Gastrocnemius medialis (tissue), 4 donors: Measurements from ENCODE around the gene SEC62. TPM values are rescaled to one million over a fixed set of nuclear protein-coding genes. Genes with fewer than 3 reads are reported as not detected.

Experiments
- ATAC-seq, 2 donors: fragments of 150-250 bp; one replicate each; pipeline ENCODE4 v1.9.1; 2016
- DNase-seq, 2 donors: peaks; one replicate each; pipeline ENCODE4 v3.0.0-alpha.2; 2019
- H3K27ac ChIP-seq, 4 donors: fragments of 200-600 bp; sonication (generic); 1 replicate in 1 of 4; 2 replicates in 3 of 4; pipeline ENCODE4 v1.5.1; 2016 to 2018; ENCODE audit warnings: mild to moderate bottlenecking in 2 of 4, moderate library complexity in 1 of 4
- H3K27me3 ChIP-seq, 3 donors: fragments of 200-600 bp; sonication (generic) in 2 of 3; 1 replicate in 1 of 3; 2 replicates in 2 of 3; pipeline versions ENCODE4 v1.5.1 to v1.6.0; 2016 to 2019; ENCODE audit warnings: mild to moderate bottlenecking in 1 of 3, moderate library complexity in 1 of 3
- H3K36me3 ChIP-seq, 2 donors: fragments of 200-600 bp; sonication (generic) in 1 of 2; one replicate each; pipeline ENCODE4 v1.5.1; 2017 to 2018
- H3K4me1 ChIP-seq, 2 donors: fragments of 200-600 bp; sonication (generic) in 1 of 2; one replicate each; pipeline ENCODE4 v1.5.1; 2016 to 2017; ENCODE audit warnings: mild to moderate bottlenecking in 2 of 2
- H3K4me3 ChIP-seq, 4 donors: fragments of 200-600 bp; sonication (generic) in 3 of 4; 1 replicate in 1 of 4; 2 replicates in 3 of 4; pipeline ENCODE4 v1.5.1; 2016 to 2019; ENCODE audit warnings: mild to moderate bottlenecking in 2 of 4
- H3K9me3 ChIP-seq, 3 donors: fragments of 200-600 bp; sonication (generic) in 2 of 3; 1 replicate in 1 of 3; 2 replicates in 2 of 3; pipeline ENCODE4 v1.5.1; 2016 to 2019
- POLR2A ChIP-seq, 2 donors: fragments of 450-650 bp; IDR thresholded peaks; one replicate each; pipeline ENCODE4 v1.6.1; 2017; ENCODE audit warnings: antibody characterized with exemption in 2 of 2, mild to moderate bottlenecking in 2 of 2, moderate library complexity in 2 of 2
- in situ Hi-C, 4 donors: fragments of 200-750 bp; cut with MboI; loops; one replicate each; pipeline versions ENCODE4 v1.15.0 to v1.8.0; 2017; ENCODE audit warnings: low sequenced_read_pairs in 4 of 4
- intact Hi-C: fragments of 100-400 bp; cut with DNase I; formaldehyde crosslinking; loops from one replicate; pipeline ENCODE4 v1.15.1; 2023; ENCODE audit warnings: low total_unique reads
- total RNA-seq, 4 donors: library from RNA; depleted of rRNA; stranded (reverse); fragments of >200 nt; gene quantifications; one replicate each; pipeline versions ENCODE4 v1.1.0 to v1.2.3, GENCODE V29; 2016
- TF ChIP-seq, protein P1 (sequence below), 5 experiments: fragments of 450-650 bp in 3 of 5; fragments of 200-600 bp in 2 of 5; sonication (generic) in 2 of 5; IDR thresholded peaks in 4 of 5; conservative IDR thresholded peaks in 1 of 5; 1 replicate in 4 of 5; 2 replicates in 1 of 5; pipeline ENCODE4 v1.5.1; 2016 to 2019; ENCODE audit warnings: antibody characterized with exemption in 5 of 5, mild to moderate bottlenecking in 3 of 5, moderate library complexity in 3 of 5

Gene SEC62
- total RNA-seq, 4 donors from 2014 or later, result 22.6 to 42.8 (median 30.4) TPM

DNA sequence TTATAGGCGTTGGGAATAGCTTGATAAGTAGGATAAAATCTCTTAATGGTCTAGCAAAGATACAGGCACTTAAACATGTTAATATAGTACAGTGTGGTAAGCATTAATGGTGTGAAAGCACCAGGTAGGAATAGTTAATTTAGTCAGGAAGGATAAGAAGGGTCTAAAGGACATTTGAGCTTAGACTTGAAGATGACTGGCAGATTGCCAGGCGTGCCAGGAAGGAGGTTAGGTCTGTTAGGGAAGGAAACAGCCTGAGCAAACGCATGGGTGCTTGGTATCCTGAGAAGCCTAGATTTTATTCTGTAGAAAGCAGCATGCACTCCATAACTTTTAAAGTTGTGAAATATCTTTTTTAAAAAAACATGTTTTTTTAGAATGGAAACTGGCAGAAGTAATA is 17.7 kb downstream of the SEC62 start:
- Histone ChIP-seq H3K9me3 (no peaks in the 10 kb centered on the region), H3K4me1 (no peaks in the 10 kb centered on the region), H3K4me3 (no peak overlapping the region), H3K27ac (no peak overlapping the region), H3K27me3 (no peaks in the 10 kb centered on the region), H3K36me3 (peaks cover 5 to 94% of the 10 kb centered on the region in 2 donors)
- intact Hi-C loops (no loop called here), in situ Hi-C loops (no loop called here)
- TF ChIP-seq, protein P1, sequence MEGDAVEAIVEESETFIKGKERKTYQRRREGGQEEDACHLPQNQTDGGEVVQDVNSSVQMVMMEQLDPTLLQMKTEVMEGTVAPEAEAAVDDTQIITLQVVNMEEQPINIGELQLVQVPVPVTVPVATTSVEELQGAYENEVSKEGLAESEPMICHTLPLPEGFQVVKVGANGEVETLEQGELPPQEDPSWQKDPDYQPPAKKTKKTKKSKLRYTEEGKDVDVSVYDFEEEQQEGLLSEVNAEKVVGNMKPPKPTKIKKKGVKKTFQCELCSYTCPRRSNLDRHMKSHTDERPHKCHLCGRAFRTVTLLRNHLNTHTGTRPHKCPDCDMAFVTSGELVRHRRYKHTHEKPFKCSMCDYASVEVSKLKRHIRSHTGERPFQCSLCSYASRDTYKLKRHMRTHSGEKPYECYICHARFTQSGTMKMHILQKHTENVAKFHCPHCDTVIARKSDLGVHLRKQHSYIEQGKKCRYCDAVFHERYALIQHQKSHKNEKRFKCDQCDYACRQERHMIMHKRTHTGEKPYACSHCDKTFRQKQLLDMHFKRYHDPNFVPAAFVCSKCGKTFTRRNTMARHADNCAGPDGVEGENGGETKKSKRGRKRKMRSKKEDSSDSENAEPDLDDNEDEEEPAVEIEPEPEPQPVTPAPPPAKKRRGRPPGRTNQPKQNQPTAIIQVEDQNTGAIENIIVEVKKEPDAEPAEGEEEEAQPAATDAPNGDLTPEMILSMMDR (IDR thresholded peaks at IDR 0.05 in 4 of 5, conservative IDR thresholded peaks at IDR 0.05 in 1 of 5), result no peak
- TF ChIP-seq POLR2A (IDR thresholded peaks at IDR 0.05), result no peak
- no peak for ATAC-seq
- DNase-seq, result no peak

- in situ Hi-C loops, result no loop called here
- ATAC-seq, result no peak
- Histone ChIP-seq H3K27me3 (no peaks in the 10 kb centered on the region), H3K4me3 (no peak overlapping the region), H3K36me3 (peaks cover 0 to 87% of the 10 kb centered on the region in 2 donors), H3K4me1 (no peaks in the 10 kb centered on the region), H3K9me3 (no peaks in the 10 kb centered on the region), H3K27ac (no peak overlapping the region)
- no peak for TF ChIP-seq POLR2A (IDR thresholded peaks at IDR 0.05)
- TF ChIP-seq, protein P1 (IDR thresholded peaks at IDR 0.05 in 4 of 5, conservative IDR thresholded peaks at IDR 0.05 in 1 of 5), result no peak
- intact Hi-C loops, result no loop called here
- no peak for DNase-seq
Observed at GRCh38 chr3:169990431-169990830, 23.8 kb downstream of the SEC62 start.

DNA sequence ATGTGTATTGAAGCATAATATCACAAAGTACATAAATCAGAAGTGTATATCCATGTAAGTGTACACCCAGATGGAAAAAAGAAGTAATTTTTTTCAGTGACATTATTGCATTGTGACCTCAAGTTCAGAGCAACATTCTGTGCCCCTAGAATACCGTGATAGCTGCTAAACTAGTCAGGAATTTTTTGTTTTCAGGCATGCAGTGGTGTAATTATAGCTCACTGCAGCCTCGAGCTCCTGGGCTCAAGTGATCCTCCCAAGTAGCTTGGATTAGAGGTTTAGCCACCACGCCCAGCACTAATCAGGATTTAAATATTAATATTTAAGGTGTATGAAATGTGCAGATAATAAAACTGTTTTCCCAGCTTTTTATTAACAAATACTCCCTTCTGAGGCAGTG is 25.5 kb downstream of the SEC62 start:
- Histone ChIP-seq H3K27me3 (no peaks in the 10 kb centered on the region), H3K27ac (no peak overlapping the region), H3K4me1 (no peaks in the 10 kb centered on the region), H3K36me3 (peaks cover 0 to 87% of the 10 kb centered on the region in 2 donors), H3K9me3 (no peaks in the 10 kb centered on the region), H3K4me3 (no peak overlapping the region)
- DNase-seq (no peak), ATAC-seq (no peak)
- in situ Hi-C loops, result no loop called here
- intact Hi-C loops, result no loop called here
- TF ChIP-seq POLR2A (IDR thresholded peaks at IDR 0.05), result no peak
- TF ChIP-seq, protein P1 (IDR thresholded peaks at IDR 0.05 in 4 of 5, conservative IDR thresholded peaks at IDR 0.05 in 1 of 5), result no peak

DNA sequence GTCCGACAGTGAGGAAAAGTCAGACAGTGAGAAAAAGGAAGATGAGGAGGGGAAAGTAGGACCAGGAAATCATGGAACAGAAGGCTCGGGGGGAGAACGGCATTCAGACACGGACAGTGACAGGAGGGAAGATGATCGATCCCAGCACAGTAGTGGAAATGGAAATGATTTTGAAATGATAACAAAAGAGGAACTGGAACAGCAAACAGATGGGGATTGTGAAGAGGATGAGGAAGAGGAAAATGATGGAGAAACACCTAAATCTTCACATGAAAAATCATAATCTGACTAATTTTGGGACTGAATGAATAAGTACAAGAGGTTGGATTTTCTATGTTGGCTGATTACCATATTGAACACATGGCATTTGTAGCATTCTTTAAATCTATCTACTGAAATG is 26.2 kb downstream of the SEC62 start:
- DNase-seq (no peak), ATAC-seq (no peak)
- intact Hi-C loops (no loop called here), in situ Hi-C loops (no loop called here)
- no peaks in the 10 kb centered on the region for H3K9me3 ChIP-seq
- H3K4me1 ChIP-seq, result no peaks in the 10 kb centered on the region
- H3K27ac ChIP-seq, result no peak overlapping the region
- no peak overlapping the region for H3K4me3 ChIP-seq
- TF ChIP-seq POLR2A (IDR thresholded peaks at IDR 0.05), result no peak
- TF ChIP-seq, protein P1 (IDR thresholded peaks at IDR 0.05 in 4 of 5, conservative IDR thresholded peaks at IDR 0.05 in 1 of 5), result no peak
- H3K27me3 ChIP-seq, result no peaks in the 10 kb centered on the region
- peaks cover 0 to 81% of the 10 kb centered on the region in 2 donors for H3K36me3 ChIP-seq

DNA sequence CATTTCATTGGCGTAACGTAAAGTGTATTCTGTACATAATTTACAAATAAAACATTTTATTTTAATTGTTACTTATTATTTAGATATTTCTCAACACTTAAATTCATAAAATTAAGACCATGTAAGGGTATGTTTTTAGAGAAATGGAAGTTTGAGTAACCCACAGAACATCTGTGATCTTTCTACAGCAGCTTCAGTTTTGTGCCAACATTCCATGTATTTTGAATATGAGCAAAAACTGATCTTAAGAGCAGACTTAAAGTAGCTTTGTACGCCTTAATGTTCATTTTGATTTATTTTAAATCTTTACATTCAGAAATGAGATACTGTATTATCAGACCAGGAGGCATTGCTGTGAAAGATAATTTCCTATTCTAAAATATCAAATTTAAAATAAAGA is 27.2 kb downstream of the SEC62 start:
- Histone ChIP-seq H3K27ac (no peak overlapping the region), H3K9me3 (no peaks in the 10 kb centered on the region), H3K27me3 (no peaks in the 10 kb centered on the region), H3K36me3 (peaks cover 0 to 72% of the 10 kb centered on the region in 2 donors), H3K4me1 (no peaks in the 10 kb centered on the region), H3K4me3 (no peak overlapping the region)
- in situ Hi-C loops, result no loop called here
- ATAC-seq (no peak), DNase-seq (no peak)
- no peak for TF ChIP-seq POLR2A (IDR thresholded peaks at IDR 0.05)
- intact Hi-C loops, result no loop called here
